HepG2 (cell line): Measurements from ENCODE around the gene MAIP1. TPM values are rescaled to one million over a fixed set of nuclear protein-coding genes. Genes with fewer than 3 reads are reported as not detected.

Experiments
- ARHGAP35 ChIP-seq: sonication (generic); formaldehyde crosslinking; IDR thresholded peaks from 2 replicates; pipeline ENCODE4 v1.9.0; 2022; ENCODE audit warnings: mild to moderate bottlenecking, inconsistent platforms, moderate library complexity, missing genetic modification reagents, borderline replicate concordance
- GFI1 ChIP-seq: sonication (generic); formaldehyde crosslinking; IDR thresholded peaks from 2 replicates; pipeline ENCODE4 v1.5.0; 2020; ENCODE audit warnings: missing genetic modification reagents, mild to moderate bottlenecking, borderline replicate concordance
- HIVEP1 ChIP-seq: sonication (generic); formaldehyde crosslinking; IDR thresholded peaks from 2 replicates; pipeline ENCODE4 v1.4.0; 2020; ENCODE audit warnings: mild to moderate bottlenecking, missing genetic modification reagents
- MTA3 ChIP-seq: sonication (generic); formaldehyde crosslinking; IDR thresholded peaks from 2 replicates; pipeline ENCODE4 v1.4.0; 2020; ENCODE audit warnings: missing genetic modification reagents
- PCBP1 ChIP-seq: fragments of 200-400 bp; formaldehyde crosslinking; IDR thresholded peaks from 2 replicates; pipeline ENCODE4 v1.6.1; 2017; ENCODE audit warnings: mild to moderate bottlenecking, low read depth, low read length, borderline replicate concordance
- SIN3B ChIP-seq: fragments of 150-350 bp; IDR thresholded peaks from 2 replicates; pipeline ENCODE4 v1.6.1; 2014; ENCODE audit warnings: low read length
- TEAD3 ChIP-seq: optimal IDR thresholded peaks from 2 replicates; pipeline ENCODE3; 2016; ENCODE audit warnings: borderline replicate concordance
- ZNF350 ChIP-seq: sonication (generic); formaldehyde crosslinking; IDR thresholded peaks from 2 replicates; pipeline ENCODE4 v1.4.0; 2020; ENCODE audit warnings: mild to moderate bottlenecking, low read depth, missing genetic modification reagents, borderline replicate concordance
- ZNF615 ChIP-seq: sonication (generic); formaldehyde crosslinking; IDR thresholded peaks from 2 replicates; pipeline ENCODE4 v1.5.0; 2020; ENCODE audit warnings: mild to moderate bottlenecking, missing genetic modification reagents, borderline replicate concordance
- ZNF616 ChIP-seq: sonication (generic); formaldehyde crosslinking; IDR thresholded peaks from 2 replicates; pipeline ENCODE4 v1.5.0; 2020; ENCODE audit warnings: low read depth, mild to moderate bottlenecking, missing genetic modification reagents
- ZNF768 ChIP-seq: sonication (generic); formaldehyde crosslinking; IDR thresholded peaks from 2 replicates; pipeline ENCODE4 v1.4.0; 2020; ENCODE audit warnings: missing genetic modification reagents
- polyA plus RNA-seq, 8 experiments: library from polyadenylated mRNA; depleted of rRNA in 3 of 8; stranded (reverse) in 7 of 8; unstranded in 1 of 8; fragments of >200 nt; fragmentation: Illumina TruSeq in 4 of 8; extraction: Trizol in 4 of 8; gene quantifications; 2 replicates each; pipeline versions ENCODE4 v1.2.1 to v1.2.3, GENCODE V29; 2011 to 2016; ENCODE audit warnings: low read depth in 4 of 8, missing spikeins in 1 of 8, mixed read lengths in 1 of 8; ENCODE audit not compliant: insufficient read depth in 1 of 8
- total RNA-seq, 5 experiments: library from RNA; depleted of rRNA; stranded (reverse); fragments of >200 nt; fragmentation: Illumina TruSeq; extraction: Trizol; gene quantifications; 2 replicates each; pipeline ENCODE4 v1.2.3, GENCODE V29; 2016; ENCODE audit warnings: low read depth in 1 of 5
- TF ChIP-seq, protein P1 (sequence below): fragments of 450-650 bp; IDR thresholded peaks from 2 replicates; pipeline ENCODE4 v1.6.1; 2016
- TF ChIP-seq, protein P2 (sequence below): sonication (generic); formaldehyde crosslinking; IDR thresholded peaks from 2 replicates; pipeline ENCODE4 v1.5.0; 2020; ENCODE audit warnings: mild to moderate bottlenecking, missing genetic modification reagents
- TF ChIP-seq, protein P3 (sequence below): sonication (generic); formaldehyde crosslinking; IDR thresholded peaks from 2 replicates; pipeline ENCODE4 v1.4.0; 2020; ENCODE audit warnings: mild to moderate bottlenecking, low read depth, missing genetic modification reagents
- TF ChIP-seq, protein P4 (sequence below): sonication (generic); formaldehyde crosslinking; IDR thresholded peaks from 2 replicates; pipeline ENCODE4 v1.8.0; 2022; ENCODE audit warnings: mild to moderate bottlenecking, missing genetic modification reagents, borderline replicate concordance
- TF ChIP-seq, protein P5 (sequence below): conservative IDR thresholded peaks from 2 replicates; pipeline ENCODE4 v1.6.1; 2018; ENCODE audit warnings: missing genetic modification reagents
- TF ChIP-seq, protein P6 (sequence below): sonication (generic); formaldehyde crosslinking; conservative IDR thresholded peaks from 2 replicates; pipeline ENCODE4 v1.5.0; 2020; ENCODE audit warnings: missing genetic modification reagents

Gene MAIP1
- total and polyA plus RNA-seq, 2 of the 13 experiments (the other 11 are each of a cell fraction or from before 2014, with no cell fraction given), result 22.3 to 72.9 TPM

DNA sequence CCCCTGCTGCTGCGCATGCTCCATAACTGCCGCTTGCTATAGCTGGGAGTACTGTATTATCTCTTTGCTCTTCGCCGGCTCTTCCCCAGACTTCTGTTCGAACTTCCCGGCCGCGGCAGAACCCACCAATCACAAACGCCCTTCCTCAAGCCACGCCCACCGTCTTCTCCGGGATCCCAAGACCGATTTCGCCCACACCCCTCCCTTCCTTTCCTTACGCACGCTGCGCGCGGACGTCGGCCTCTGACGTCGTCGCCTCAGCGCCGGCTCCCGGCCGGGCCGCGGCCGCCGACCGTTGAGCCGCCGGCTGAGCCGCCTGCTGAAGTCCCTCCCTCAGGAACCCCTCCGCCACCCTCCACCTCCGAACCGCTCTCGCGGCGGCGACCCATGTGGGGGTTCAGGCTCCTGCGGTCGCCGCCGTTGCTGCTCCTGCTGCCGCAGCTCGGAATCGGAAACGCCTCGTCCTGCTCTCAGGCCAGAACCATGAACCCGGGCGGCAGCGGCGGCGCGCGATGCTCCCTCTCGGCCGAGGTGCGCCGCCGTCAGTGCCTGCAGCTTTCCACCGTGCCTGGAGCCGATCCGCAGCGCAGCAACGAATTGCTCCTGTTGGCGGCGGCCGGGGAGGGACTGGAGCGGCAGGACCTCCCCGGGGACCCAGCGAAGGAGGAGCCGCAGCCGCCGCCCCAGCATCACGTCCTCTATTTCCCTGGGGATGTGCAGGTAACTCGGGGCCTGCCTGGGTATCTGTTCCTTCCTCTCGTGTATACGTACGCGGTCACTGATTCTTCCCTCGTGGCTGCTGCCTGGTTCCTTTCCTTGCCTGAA lies 44.1 kb upstream of the MAIP1 start, which contains the start of gene C2orf69 (continued):
- TF ChIP-seq, protein P1, sequence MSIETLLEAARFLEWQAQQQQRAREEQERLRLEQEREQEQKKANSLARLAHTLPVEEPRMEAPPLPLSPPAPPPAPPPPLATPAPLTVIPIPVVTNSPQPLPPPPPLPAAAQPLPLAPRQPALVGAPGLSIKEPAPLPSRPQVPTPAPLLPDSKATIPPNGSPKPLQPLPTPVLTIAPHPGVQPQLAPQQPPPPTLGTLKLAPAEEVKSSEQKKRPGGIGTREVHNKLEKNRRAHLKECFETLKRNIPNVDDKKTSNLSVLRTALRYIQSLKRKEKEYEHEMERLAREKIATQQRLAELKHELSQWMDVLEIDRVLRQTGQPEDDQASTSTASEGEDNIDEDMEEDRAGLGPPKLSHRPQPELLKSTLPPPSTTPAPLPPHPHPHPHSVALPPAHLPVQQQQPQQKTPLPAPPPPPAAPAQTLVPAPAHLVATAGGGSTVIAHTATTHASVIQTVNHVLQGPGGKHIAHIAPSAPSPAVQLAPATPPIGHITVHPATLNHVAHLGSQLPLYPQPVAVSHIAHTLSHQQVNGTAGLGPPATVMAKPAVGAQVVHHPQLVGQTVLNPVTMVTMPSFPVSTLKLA, result peak; percentile 71
- TF ChIP-seq PCBP1 (no peak), ZNF768 (peak; percentile 83), TEAD3 (CRISPR knock-in tag) (peak; percentile 3), HIVEP1 (peak; percentile 65; the same call in 1 of the 2 replicates), ZNF616 (CRISPR knock-in tag) (no peak), ZNF615 (peak; percentile 80; the same call in 1 of the 2 replicates), MTA3 (CRISPR knock-in tag) (no peak), ZNF350 (peak; percentile 92; the same call in 1 of the 2 replicates), GFI1 (peak; percentile 29; the same call in 1 of the 2 replicates), ARHGAP35 (CRISPR knock-in tag) (peak; percentile 74), SIN3B (peak; percentile 97)
- TF ChIP-seq, protein P2, sequence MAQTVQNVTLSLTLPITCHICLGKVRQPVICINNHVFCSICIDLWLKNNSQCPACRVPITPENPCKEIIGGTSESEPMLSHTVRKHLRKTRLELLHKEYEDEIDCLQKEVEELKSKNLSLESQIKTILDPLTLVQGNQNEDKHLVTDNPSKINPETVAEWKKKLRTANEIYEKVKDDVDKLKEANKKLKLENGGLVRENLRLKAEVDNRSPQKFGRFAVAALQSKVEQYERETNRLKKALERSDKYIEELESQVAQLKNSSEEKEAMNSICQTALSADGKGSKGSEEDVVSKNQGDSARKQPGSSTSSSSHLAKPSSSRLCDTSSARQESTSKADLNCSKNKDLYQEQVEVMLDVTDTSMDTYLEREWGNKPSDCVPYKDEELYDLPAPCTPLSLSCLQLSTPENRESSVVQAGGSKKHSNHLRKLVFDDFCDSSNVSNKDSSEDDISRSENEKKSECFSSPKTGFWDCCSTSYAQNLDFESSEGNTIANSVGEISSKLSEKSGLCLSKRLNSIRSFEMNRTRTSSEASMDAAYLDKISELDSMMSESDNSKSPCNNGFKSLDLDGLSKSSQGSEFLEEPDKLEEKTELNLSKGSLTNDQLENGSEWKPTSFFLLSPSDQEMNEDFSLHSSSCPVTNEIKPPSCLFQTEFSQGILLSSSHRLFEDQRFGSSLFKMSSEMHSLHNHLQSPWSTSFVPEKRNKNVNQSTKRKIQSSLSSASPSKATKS (CRISPR knock-in tag), result 0 out of 2 replicates have a peak, but pooled peaks have one; percentile 22
- TF ChIP-seq, protein P3, sequence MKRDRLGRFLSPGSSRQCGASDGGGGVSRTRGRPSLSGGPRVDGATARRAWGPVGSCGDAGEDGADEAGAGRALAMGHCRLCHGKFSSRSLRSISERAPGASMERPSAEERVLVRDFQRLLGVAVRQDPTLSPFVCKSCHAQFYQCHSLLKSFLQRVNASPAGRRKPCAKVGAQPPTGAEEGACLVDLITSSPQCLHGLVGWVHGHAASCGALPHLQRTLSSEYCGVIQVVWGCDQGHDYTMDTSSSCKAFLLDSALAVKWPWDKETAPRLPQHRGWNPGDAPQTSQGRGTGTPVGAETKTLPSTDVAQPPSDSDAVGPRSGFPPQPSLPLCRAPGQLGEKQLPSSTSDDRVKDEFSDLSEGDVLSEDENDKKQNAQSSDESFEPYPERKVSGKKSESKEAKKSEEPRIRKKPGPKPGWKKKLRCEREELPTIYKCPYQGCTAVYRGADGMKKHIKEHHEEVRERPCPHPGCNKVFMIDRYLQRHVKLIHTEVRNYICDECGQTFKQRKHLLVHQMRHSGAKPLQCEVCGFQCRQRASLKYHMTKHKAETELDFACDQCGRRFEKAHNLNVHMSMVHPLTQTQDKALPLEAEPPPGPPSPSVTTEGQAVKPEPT (CRISPR knock-in tag), result 0 out of 2 replicates have a peak, but pooled peaks have one; percentile 14
- TF ChIP-seq, protein P4, sequence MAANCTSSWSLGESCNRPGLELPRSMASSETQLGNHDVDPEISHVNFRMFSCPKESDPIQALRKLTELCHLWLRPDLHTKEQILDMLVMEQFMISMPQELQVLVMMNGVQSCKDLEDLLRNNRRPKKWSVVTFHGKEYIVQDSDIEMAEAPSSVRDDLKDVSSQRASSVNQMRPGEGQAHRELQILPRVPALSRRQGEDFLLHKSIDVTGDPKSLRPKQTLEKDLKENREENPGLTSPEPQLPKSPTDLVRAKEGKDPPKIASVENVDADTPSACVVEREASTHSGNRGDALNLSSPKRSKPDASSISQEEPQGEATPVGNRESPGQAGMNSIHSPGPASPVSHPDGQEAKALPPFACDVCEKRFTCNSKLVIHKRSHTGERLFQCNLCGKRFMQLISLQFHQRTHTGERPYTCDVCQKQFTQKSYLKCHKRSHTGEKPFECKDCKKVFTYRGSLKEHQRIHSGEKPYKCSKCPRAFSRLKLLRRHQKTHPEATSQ (CRISPR knock-in tag), result peak; percentile 90; the same call in 1 of the 2 replicates
- TF ChIP-seq, protein P5, sequence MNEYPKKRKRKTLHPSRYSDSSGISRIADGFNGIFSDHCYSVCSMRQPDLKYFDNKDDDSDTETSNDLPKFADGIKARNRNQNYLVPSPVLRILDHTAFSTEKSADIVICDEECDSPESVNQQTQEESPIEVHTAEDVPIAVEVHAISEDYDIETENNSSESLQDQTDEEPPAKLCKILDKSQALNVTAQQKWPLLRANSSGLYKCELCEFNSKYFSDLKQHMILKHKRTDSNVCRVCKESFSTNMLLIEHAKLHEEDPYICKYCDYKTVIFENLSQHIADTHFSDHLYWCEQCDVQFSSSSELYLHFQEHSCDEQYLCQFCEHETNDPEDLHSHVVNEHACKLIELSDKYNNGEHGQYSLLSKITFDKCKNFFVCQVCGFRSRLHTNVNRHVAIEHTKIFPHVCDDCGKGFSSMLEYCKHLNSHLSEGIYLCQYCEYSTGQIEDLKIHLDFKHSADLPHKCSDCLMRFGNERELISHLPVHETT (CRISPR knock-in tag), result peak; percentile 25; the same call in 1 of the 2 replicates
- TF ChIP-seq, protein P6, sequence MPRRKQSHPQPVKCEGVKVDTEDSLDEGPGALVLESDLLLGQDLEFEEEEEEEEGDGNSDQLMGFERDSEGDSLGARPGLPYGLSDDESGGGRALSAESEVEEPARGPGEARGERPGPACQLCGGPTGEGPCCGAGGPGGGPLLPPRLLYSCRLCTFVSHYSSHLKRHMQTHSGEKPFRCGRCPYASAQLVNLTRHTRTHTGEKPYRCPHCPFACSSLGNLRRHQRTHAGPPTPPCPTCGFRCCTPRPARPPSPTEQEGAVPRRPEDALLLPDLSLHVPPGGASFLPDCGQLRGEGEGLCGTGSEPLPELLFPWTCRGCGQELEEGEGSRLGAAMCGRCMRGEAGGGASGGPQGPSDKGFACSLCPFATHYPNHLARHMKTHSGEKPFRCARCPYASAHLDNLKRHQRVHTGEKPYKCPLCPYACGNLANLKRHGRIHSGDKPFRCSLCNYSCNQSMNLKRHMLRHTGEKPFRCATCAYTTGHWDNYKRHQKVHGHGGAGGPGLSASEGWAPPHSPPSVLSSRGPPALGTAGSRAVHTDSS, result no peak
